ENCODE results near the gene RANBP17. TPM values are rescaled to one million over a fixed set of nuclear protein-coding genes. Genes with fewer than 3 reads are reported as not detected.

Gene RANBP17
- total RNA-seq, 1 experiment from 2014 or later: not detected

GRCh38 chr5:170854566-170854965, 7.3 kb upstream of the RANBP17 start:
- no peak for TF ChIP-seq CTCF (conservative IDR thresholded peaks at IDR 0.05; ENCODE audit: low read depth, low read length)
- TF ChIP-seq EZH2 (IDR thresholded peaks at IDR 0.05; ENCODE audit: borderline replicate concordance, low read depth, low read length, poor library complexity, severe bottlenecking): no peak
- CTCF ChIA-PET: no interaction called here
- H3K4me1 ChIP-seq (ENCODE audit: insufficient read depth, low read length, poor library complexity, severe bottlenecking): no peaks in the 10 kb centered on the region
- H3K9me3 ChIP-seq (ENCODE audit: low read depth, low read length, poor library complexity, severe bottlenecking): no peaks in the 10 kb centered on the region
- DNase-seq (ENCODE audit: low spot score): no peak
- POLR2A ChIA-PET (ENCODE audit: low non-redundant PET): no interaction called here
- no peak overlapping the region for H3K4me3 ChIP-seq (ENCODE audit: low read depth, low read length, poor library complexity, severe bottlenecking)
- H3K27ac ChIP-seq (ENCODE audit: low read depth, low read length, poor library complexity, severe bottlenecking): no peak overlapping the region
- no TSS peak for BruUV-seq (replicated peaks)
- H3K36me3 ChIP-seq (ENCODE audit: insufficient read depth, low read length, poor library complexity, severe bottlenecking): no peaks in the 10 kb centered on the region
- intact Hi-C loops (cut with micrococcal nuclease; ENCODE audit: unreplicated experiment): no loop called here
- no peaks in the 10 kb centered on the region for H3K27me3 ChIP-seq (replicated peaks; ENCODE audit: insufficient read depth, low read depth, low read length, poor library complexity)

- H3K9me3 ChIP-seq (ENCODE audit: low read depth, low read length, poor library complexity, severe bottlenecking): peaks cover 13% of the 10 kb centered on the region
- H3K27ac ChIP-seq (ENCODE audit: low read depth, low read length, poor library complexity, severe bottlenecking): no peak overlapping the region
- intact Hi-C loops (cut with micrococcal nuclease; ENCODE audit: unreplicated experiment): no loop called here
- no peaks in the 10 kb centered on the region for H3K36me3 ChIP-seq (ENCODE audit: insufficient read depth, low read length, poor library complexity, severe bottlenecking)
- TF ChIP-seq EZH2 (IDR thresholded peaks at IDR 0.05; ENCODE audit: borderline replicate concordance, low read depth, low read length, poor library complexity, severe bottlenecking) (no peak), CTCF (conservative IDR thresholded peaks at IDR 0.05; ENCODE audit: low read depth, low read length) (no peak)
- POLR2A ChIA-PET (ENCODE audit: low non-redundant PET): no interaction called here
- no TSS peak for BruUV-seq (replicated peaks)
- H3K4me1 ChIP-seq (ENCODE audit: insufficient read depth, low read length, poor library complexity, severe bottlenecking): no peaks in the 10 kb centered on the region
- CTCF ChIA-PET: no interaction called here
- peaks cover 8% of the 10 kb centered on the region for H3K27me3 ChIP-seq (replicated peaks; ENCODE audit: insufficient read depth, low read depth, low read length, poor library complexity)
- H3K4me3 ChIP-seq (ENCODE audit: low read depth, low read length, poor library complexity, severe bottlenecking): no peak overlapping the region
- DNase-seq (ENCODE audit: low spot score): no peak
These were observed 4.8 kb upstream of the RANBP17 start for GRCh38 chr5:170857066-170857465.

GRCh38 chr5:170860415-170860814, 1.4 kb upstream of the RANBP17 start:
- CTCF ChIA-PET: no interaction called here
- intact Hi-C loops (cut with micrococcal nuclease; ENCODE audit: unreplicated experiment): no loop called here
- DNase-seq (ENCODE audit: low spot score): no peak

More at GRCh38 chr5:170860415-170860814, 1.4 kb upstream of the RANBP17 start:
- BruUV-seq (replicated peaks): no TSS peak
- TF ChIP-seq CTCF (conservative IDR thresholded peaks at IDR 0.05; ENCODE audit: low read depth, low read length) (no peak), EZH2 (IDR thresholded peaks at IDR 0.05; ENCODE audit: borderline replicate concordance, low read depth, low read length, poor library complexity, severe bottlenecking) (no peak)
- peaks cover 13% of the 10 kb centered on the region for H3K9me3 ChIP-seq (ENCODE audit: low read depth, low read length, poor library complexity, severe bottlenecking)
- H3K27me3 ChIP-seq (replicated peaks; ENCODE audit: insufficient read depth, low read depth, low read length, poor library complexity): peaks cover 30% of the 10 kb centered on the region
- H3K4me3 ChIP-seq (ENCODE audit: low read depth, low read length, poor library complexity, severe bottlenecking): no peak overlapping the region
- no peak overlapping the region for H3K27ac ChIP-seq (ENCODE audit: low read depth, low read length, poor library complexity, severe bottlenecking)
- POLR2A ChIA-PET (ENCODE audit: low non-redundant PET): no interaction called here
- H3K4me1 ChIP-seq (ENCODE audit: insufficient read depth, low read length, poor library complexity, severe bottlenecking): no peaks in the 10 kb centered on the region
- H3K36me3 ChIP-seq (ENCODE audit: insufficient read depth, low read length, poor library complexity, severe bottlenecking): no peaks in the 10 kb centered on the region

Measured in A673 (cell line).